Measurements from ENCODE around the gene ATN1. TPM values are rescaled to one million over a fixed set of nuclear protein-coding genes. Genes with fewer than 3 reads are reported as not detected.
A peak's percentile ranks its signal among the peaks of the same experiment; 100 is the strongest.

ATN1 gene
- total RNA-seq, 1 experiment from 2014 or later: 84.7 TPM

DNA sequence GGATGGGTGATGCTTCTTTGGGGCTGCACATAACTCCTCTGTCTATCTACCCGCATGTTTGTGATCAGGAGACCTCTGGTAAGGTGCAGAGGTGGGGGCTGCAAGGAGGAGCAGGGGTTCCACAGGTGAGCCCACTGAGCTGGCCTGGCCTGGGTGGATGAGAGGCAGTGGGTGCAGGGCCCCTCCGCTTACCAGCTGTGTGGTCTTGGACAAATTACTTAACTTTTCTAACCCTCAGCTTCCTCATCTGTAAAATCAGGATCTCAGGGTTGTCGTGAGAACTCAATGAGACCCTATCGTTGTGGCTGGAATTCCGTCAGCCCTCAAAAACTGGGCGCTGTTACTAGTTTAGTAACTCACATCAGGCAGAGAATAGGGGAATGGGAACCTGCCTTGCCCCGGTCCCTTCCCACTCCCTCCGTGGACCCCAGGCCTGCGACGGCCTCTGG, 30.9 kb downstream of the ATN1 start:
- no peak overlapping the region for H3K27ac Mint-ChIP-seq (ENCODE audit: low read depth, unreplicated experiment)
- H3K27me3 Mint-ChIP-seq (ENCODE audit: insufficient read depth, unreplicated experiment): no peaks in the 10 kb centered on the region
- ChIA-PET CTCF (interaction anchor here (0.6 to 4.1 kb wide), 4 partner anchors 12 to 155 kb away, joined by 3 to 31 read pairs (median 3); no protein-coding TSS in a partner anchor), POLR2A (interaction anchor here (0.6 to 1.5 kb wide), 2 partner anchors 12 to 14 kb away, joined by 3 to 6 read pairs; partner anchors contain the start of genes C12orf57 and RNU7-1)
- intact Hi-C loops (cut with micrococcal nuclease): no loop called here
- no peak for TF ChIP-seq CTCF (IDR thresholded peaks at IDR 0.05; ENCODE audit: unreplicated experiment)
- BruUV-seq (replicated peaks): no TSS peak
- no peak overlapping the region for H3K4me3 Mint-ChIP-seq (ENCODE audit: unreplicated experiment)
- peaks cover 27% of the 10 kb centered on the region for H3K4me1 Mint-ChIP-seq (ENCODE audit: insufficient read depth, unreplicated experiment)
- no peak for DNase-seq (ENCODE audit: unreplicated experiment)
- peaks cover 13% of the 10 kb centered on the region for H3K36me3 Mint-ChIP-seq (ENCODE audit: insufficient read depth, unreplicated experiment)
- no peaks in the 10 kb centered on the region for H3K9me3 Mint-ChIP-seq (ENCODE audit: unreplicated experiment)

GRCh38 chr12:6959058-6959804, 31.5 kb downstream of the ATN1 start:
- no peak for TF ChIP-seq CTCF (IDR thresholded peaks at IDR 0.05; ENCODE audit: unreplicated experiment)
- H3K36me3 Mint-ChIP-seq (ENCODE audit: insufficient read depth, unreplicated experiment): peaks cover 17% of the 10 kb centered on the region
- no peaks in the 10 kb centered on the region for H3K9me3 Mint-ChIP-seq (ENCODE audit: unreplicated experiment)
- CTCF ChIA-PET: interaction anchor here (0.6 to 6.4 kb wide), 6 partner anchors 13 to 154 kb away, joined by 3 to 160 read pairs (median 17); partner anchors contain the start of genes C12orf57 and RNU7-1
- no TSS peak for BruUV-seq (replicated peaks)
- POLR2A ChIA-PET: interaction anchor here (1.5 kb wide), 1 partner anchor 15 kb away, joined by 6 read pairs; the partner anchor contains the start of genes C12orf57 and RNU7-1
- H3K27me3 Mint-ChIP-seq (ENCODE audit: insufficient read depth, unreplicated experiment): no peaks in the 10 kb centered on the region
- intact Hi-C loops (cut with micrococcal nuclease): no loop called here
- no peak overlapping the region for H3K4me3 Mint-ChIP-seq (ENCODE audit: unreplicated experiment)
- DNase-seq (ENCODE audit: unreplicated experiment): no peak
- peaks cover 33% of the 10 kb centered on the region for H3K4me1 Mint-ChIP-seq (ENCODE audit: insufficient read depth, unreplicated experiment)
- no peak overlapping the region for H3K27ac Mint-ChIP-seq (ENCODE audit: low read depth, unreplicated experiment)

- intact Hi-C loops (cut with micrococcal nuclease): loop anchor here (5.0 kb wide), 1 partner anchor 147 kb away; the partner anchor contains the start of gene C1RL
- POLR2A ChIA-PET: interaction anchor here (0.7 to 7.0 kb wide), 12 partner anchors 10 to 392 kb away, joined by 3 to 495 read pairs (median 5); partner anchors contain the start of genes ATN1, C12orf57, C1RL and NOP2
- no peak for TF ChIP-seq CTCF (IDR thresholded peaks at IDR 0.05; ENCODE audit: unreplicated experiment)
- Mint-ChIP-seq H3K27me3 (ENCODE audit: insufficient read depth, unreplicated experiment) (no peaks in the 10 kb centered on the region), H3K36me3 (ENCODE audit: insufficient read depth, unreplicated experiment) (peaks cover 24% of the 10 kb centered on the region), H3K9me3 (ENCODE audit: unreplicated experiment) (no peaks in the 10 kb centered on the region), H3K4me3 (ENCODE audit: unreplicated experiment) (no peak overlapping the region), H3K4me1 (ENCODE audit: insufficient read depth, unreplicated experiment) (peaks cover 41% of the 10 kb centered on the region), H3K27ac (ENCODE audit: low read depth, unreplicated experiment) (peak overlapping the region; percentile 94)
- no TSS peak for BruUV-seq (replicated peaks)
- no peak for DNase-seq (ENCODE audit: unreplicated experiment)
- CTCF ChIA-PET: interaction anchor here (0.6 to 6.4 kb wide), 6 partner anchors 11 to 133 kb away, joined by 3 to 160 read pairs (median 10); partner anchors contain the start of genes C12orf57, C1R and RNU7-1
Measured at GRCh38 chr12:6959805-6960592, 32.2 kb downstream of the ATN1 start.
